Endothelial cell of umbilical vein (primary cell): ENCODE results near the gene CYTIP.

ENCODE experiments used
- CTCF ChIP-seq, 2 donors: IDR thresholded peaks; 1 replicate in 1 of 2; 2 replicates in 1 of 2; pipeline ENCODE4 v1.5.1; 2011; ENCODE audit warnings: low read length in 2 of 2, mild to moderate bottlenecking in 2 of 2, moderate library complexity in 2 of 2, control low read depth in 1 of 2, inconsistent platforms in 1 of 2, low read depth in 1 of 2; ENCODE audit not compliant: insufficient read depth in 1 of 2; ENCODE audit errors: extremely low read depth in 1 of 2
- TF ChIP-seq, protein P1 (sequence below): IDR thresholded peaks from 2 replicates; pipeline ENCODE4 v1.6.1; 2011; ENCODE audit not compliant: insufficient read depth, insufficient read length

GRCh38 chr2:157488877-157489276 is 45.0 kb upstream of the CYTIP start:
- TF ChIP-seq CTCF (IDR thresholded peaks at IDR 0.05; ENCODE audit: extremely low read depth in 1 of 2, insufficient read depth in 1 of 2, low read depth in 1 of 2, low read length in 2 of 2) = no peak
- TF ChIP-seq, protein P1, sequence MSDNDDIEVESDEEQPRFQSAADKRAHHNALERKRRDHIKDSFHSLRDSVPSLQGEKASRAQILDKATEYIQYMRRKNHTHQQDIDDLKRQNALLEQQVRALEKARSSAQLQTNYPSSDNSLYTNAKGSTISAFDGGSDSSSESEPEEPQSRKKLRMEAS = no peak
